Large intestine (tissue), 3 donors: Measurements from ENCODE around the gene SSR2. TPM values are rescaled to one million over a fixed set of nuclear protein-coding genes. Genes with fewer than 3 reads are reported as not detected.
A peak's percentile ranks its signal among the peaks of the same experiment; 100 is the strongest.

ENCODE experiments used
- DNase-seq, 2 donors: peaks; one replicate each; pipeline versions ENCODE4 v3.0.0 to v3.0.0-alpha.2; 2013
- H3K27ac ChIP-seq: one replicate; pipeline ENCODE4 v1.5.1; 2013; ENCODE audit warnings: low read length
- H3K27me3 ChIP-seq: 2 replicates; pipeline ENCODE4 v1.6.1; 2013; ENCODE audit warnings: low read length; ENCODE audit not compliant: control insufficient read depth, insufficient read depth
- H3K36me3 ChIP-seq: 2 replicates; pipeline ENCODE4 v1.6.1; 2013; ENCODE audit warnings: low read length; ENCODE audit not compliant: control insufficient read depth, insufficient read depth
- H3K4me1 ChIP-seq: one replicate; pipeline ENCODE4 v1.6.1; 2013; ENCODE audit warnings: low read length; ENCODE audit not compliant: control insufficient read depth, insufficient read depth
- H3K4me3 ChIP-seq: one replicate; pipeline ENCODE4 v1.5.1; 2013; ENCODE audit warnings: low read length
- H3K9me3 ChIP-seq: one replicate; pipeline ENCODE4 v1.6.1; 2013; ENCODE audit warnings: mild to moderate bottlenecking, low read depth, low read length, moderate library complexity; ENCODE audit not compliant: control insufficient read depth
- WGBS: methylation state at CpG from one replicate; pipeline ENCODE4 v1.1.5; 2013; ENCODE audit warnings: low lambda C conversion rate; ENCODE audit not compliant: insufficient coverage; 5-methylcytosine and 5-hydroxymethylcytosine counted together
- polyA plus RNA-seq: library from polyadenylated mRNA; unstranded; fragments of 120-200 nt; gene quantifications from one replicate; pipeline ENCODE4 v1.2.1, GENCODE V29; 2013

The SSR2 gene
- polyA plus RNA-seq, 1 donor: 281 TPM

GRCh38 chr1:155981266-155982088 is 39.3 kb downstream of the SSR2 start:
- 100% methylated on average over 1 of the region's 6 CpGs for WGBS
- Histone ChIP-seq H3K36me3 (no peaks in the 10 kb centered on the region), H3K4me3 (no peak overlapping the region), H3K4me1 (peaks cover 42% of the 10 kb centered on the region), H3K27ac (no peak overlapping the region), H3K9me3 (no peaks in the 10 kb centered on the region), H3K27me3 (no peaks in the 10 kb centered on the region)
- DNase-seq: no peak

GRCh38 chr1:155979597-155980343 is 41.0 kb downstream of the SSR2 start:
- Histone ChIP-seq H3K4me1 (peaks cover 58% of the 10 kb centered on the region), H3K9me3 (no peaks in the 10 kb centered on the region), H3K36me3 (no peaks in the 10 kb centered on the region), H3K27me3 (no peaks in the 10 kb centered on the region), H3K27ac (peak overlapping the region; percentile 79), H3K4me3 (peak overlapping the region; percentile 94)
- DNase-seq: no peak
- no CpG with 5 or more reads among the region's 4 CpGs for WGBS

DNA sequence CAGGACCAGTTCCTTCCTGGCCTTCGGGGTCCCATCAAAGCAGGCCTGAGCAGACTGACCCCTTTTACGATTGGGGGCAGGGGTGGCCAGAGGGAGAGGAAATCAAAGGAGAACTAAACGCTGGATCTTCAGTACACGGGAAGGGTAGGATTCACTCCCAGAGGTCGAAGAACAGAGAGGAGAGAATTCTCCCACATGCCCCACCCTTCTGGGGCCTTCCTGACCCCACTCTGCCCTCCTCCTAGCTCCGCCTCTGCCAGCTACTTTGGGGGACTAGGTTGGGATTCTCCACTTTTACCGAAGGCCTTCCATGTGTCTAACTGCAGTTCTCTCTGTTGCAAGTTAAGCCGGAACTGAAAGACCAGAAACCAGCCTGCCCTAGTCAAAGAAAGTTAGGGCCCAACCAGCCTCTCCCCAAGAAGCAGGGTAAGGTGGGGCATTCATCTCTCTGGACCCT is 41.8 kb downstream of the SSR2 start:
- 33% methylated on average over 1 of the region's 8 CpGs for WGBS
- H3K36me3 ChIP-seq: no peaks in the 10 kb centered on the region
- H3K27ac ChIP-seq: peak overlapping the region; percentile 79
- H3K9me3 ChIP-seq: no peaks in the 10 kb centered on the region
- H3K4me3 ChIP-seq: peak overlapping the region; percentile 94
- peak in 1 of 2 donors; percentile 73 for DNase-seq
- H3K4me1 ChIP-seq: peaks cover 56% of the 10 kb centered on the region
- H3K27me3 ChIP-seq: no peaks in the 10 kb centered on the region

GRCh38 chr1:155978325-155978972 is 42.3 kb downstream of the SSR2 start, which contains the start of gene ARHGEF2:
Gene ARHGEF2 (minus strand): TSS chr1:155978547. CDS start chr1:155978427, 120 bp downstream.
- Histone ChIP-seq H3K36me3 (no peaks in the 10 kb centered on the region), H3K4me1 (peaks cover 54% of the 10 kb centered on the region), H3K27me3 (no peaks in the 10 kb centered on the region), H3K27ac (peak within 1 kb of the TSS; percentile 79), H3K9me3 (no peaks in the 10 kb centered on the region), H3K4me3 (peak within 1 kb of the TSS; percentile 94)
- peak; percentile 53 to 76 for DNase-seq
- 5% methylated on average over 3 of the region's 52 CpGs for WGBS

DNA sequence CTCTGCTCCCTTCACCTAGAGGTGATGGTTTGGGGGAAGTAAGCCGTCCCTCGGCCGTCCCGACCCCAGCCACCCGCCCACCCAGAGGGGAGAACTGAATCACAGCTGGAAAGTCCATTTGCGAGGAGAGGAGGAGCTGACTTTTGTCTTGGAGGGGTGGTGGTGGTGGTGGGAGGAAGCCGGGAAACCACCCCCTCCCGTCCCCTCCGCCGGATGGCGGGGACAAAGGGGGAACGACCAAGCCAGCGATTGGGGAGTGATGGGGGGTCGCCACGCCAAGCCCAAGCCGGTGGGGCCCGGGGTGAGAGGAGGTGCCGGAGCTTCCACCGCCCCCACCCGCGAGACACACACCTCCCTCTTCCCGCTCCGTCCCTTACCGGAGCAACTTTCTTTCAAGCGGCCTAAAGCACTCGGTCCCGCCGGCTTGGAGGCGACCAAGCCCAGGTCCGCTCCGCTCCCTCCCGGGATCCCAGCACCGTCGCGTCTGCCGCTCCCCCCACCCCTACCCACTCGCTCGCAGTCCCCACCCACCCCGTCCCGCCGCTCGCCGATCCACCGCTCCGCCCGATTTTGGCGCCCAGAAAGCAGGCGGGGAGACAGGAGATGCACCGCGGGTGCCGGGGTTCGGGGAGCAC is 42.9 kb downstream of the SSR2 start:
- peaks cover 54% of the 10 kb centered on the region for H3K4me1 ChIP-seq

GRCh38 chr1:155976913-155977689 is 43.6 kb downstream of the SSR2 start:
- H3K27me3 ChIP-seq: no peaks in the 10 kb centered on the region

More for the DNA sequence above, 42.9 kb downstream of the SSR2 start:
- H3K36me3 ChIP-seq: peaks cover 3% of the 10 kb centered on the region
- H3K27me3 ChIP-seq: no peaks in the 10 kb centered on the region
- peak overlapping the region; percentile 79 for H3K27ac ChIP-seq
- peak in 1 of 2 donors; percentile 51 for DNase-seq
- H3K4me3 ChIP-seq: peak overlapping the region; percentile 94
- no CpG with 5 or more reads among the region's 52 CpGs for WGBS
- H3K9me3 ChIP-seq: no peaks in the 10 kb centered on the region

GRCh38 chr1:155976062-155976912 is 44.5 kb downstream of the SSR2 start:
- DNase-seq: peak in 1 of 2 donors; percentile 44
- Histone ChIP-seq H3K4me3 (peak overlapping the region; percentile 94), H3K27ac (peak overlapping the region; percentile 79), H3K27me3 (no peaks in the 10 kb centered on the region), H3K9me3 (no peaks in the 10 kb centered on the region), H3K36me3 (peaks cover 7% of the 10 kb centered on the region), H3K4me1 (peaks cover 54% of the 10 kb centered on the region)
- WGBS: no CpG with 5 or more reads among the region's 14 CpGs

More at GRCh38 chr1:155976913-155977689, 43.6 kb downstream of the SSR2 start:
- Histone ChIP-seq H3K4me3 (peak overlapping the region; percentile 94), H3K36me3 (peaks cover 5% of the 10 kb centered on the region), H3K27ac (peak overlapping the region; percentile 79), H3K9me3 (no peaks in the 10 kb centered on the region), H3K4me1 (peaks cover 56% of the 10 kb centered on the region)
- peak in 1 of 2 donors; percentile 55 for DNase-seq
- no CpG with 5 or more reads among the region's 5 CpGs for WGBS

GRCh38 chr1:155975375-155976061 is 45.2 kb downstream of the SSR2 start:
- 20% methylated on average over 2 of the region's 4 CpGs for WGBS
- peak overlapping the region; percentile 79 for H3K27ac ChIP-seq
- no peaks in the 10 kb centered on the region for H3K27me3 ChIP-seq
- H3K4me3 ChIP-seq: peak overlapping the region; percentile 94
- DNase-seq: no peak
- no peaks in the 10 kb centered on the region for H3K9me3 ChIP-seq
- peaks cover 52% of the 10 kb centered on the region for H3K4me1 ChIP-seq
- peaks cover 10% of the 10 kb centered on the region for H3K36me3 ChIP-seq
